SK-MEL-5 (cell line): ENCODE measurements around the gene PEX7. TPM values are rescaled to one million over a fixed set of nuclear protein-coding genes. Genes with fewer than 3 reads are reported as not detected.
"Not testable (repeated sequence)": the region's sequence is repeated elsewhere in the genome, so short reads cannot be mapped to it uniquely, and the experiment has no call there.

Experiments
- DNase-seq: peaks from one replicate; pipeline ENCODE4 v3.0.0-alpha.2; 2016; ENCODE audit warnings: low read depth, low spot score
- in situ Hi-C: cut with HindIII; loops from 2 replicates; pipeline ENCODE4 v1.10.0; 2016; ENCODE audit warnings: low sequenced_read_pairs, high pct_unique_total_duplicates, low pct_unique_long_range_greater_than_20kb
- total RNA-seq: library from RNA; depleted of rRNA; stranded (reverse); fragments of >200 nt; shearing (Covaris generic); gene quantifications from 2 replicates; pipeline ENCODE4 v1.2.3, GENCODE V29; 2014

Gene PEX7
- total RNA-seq, 1 experiment from 2014 or later, result 9.6 TPM

DNA sequence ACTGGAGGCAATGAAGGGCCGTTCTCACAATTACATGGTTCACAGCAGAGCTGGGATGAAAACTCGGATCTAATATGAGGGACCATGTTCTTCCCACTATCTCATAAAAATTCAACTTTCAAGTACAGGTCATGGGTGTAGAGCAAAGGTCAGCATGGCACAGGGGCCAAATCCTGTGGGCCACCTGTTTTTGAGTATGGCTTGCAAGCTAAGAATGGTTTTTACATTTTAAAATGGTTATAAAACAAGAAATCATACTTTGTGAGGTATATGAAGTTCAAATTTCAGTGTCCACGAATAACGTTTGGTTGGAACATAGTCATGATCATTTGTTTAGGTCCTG lies 34.7 kb upstream of the PEX7 start:
- in situ Hi-C loops, result no loop called here
- DNase-seq, result no peak

DNA sequence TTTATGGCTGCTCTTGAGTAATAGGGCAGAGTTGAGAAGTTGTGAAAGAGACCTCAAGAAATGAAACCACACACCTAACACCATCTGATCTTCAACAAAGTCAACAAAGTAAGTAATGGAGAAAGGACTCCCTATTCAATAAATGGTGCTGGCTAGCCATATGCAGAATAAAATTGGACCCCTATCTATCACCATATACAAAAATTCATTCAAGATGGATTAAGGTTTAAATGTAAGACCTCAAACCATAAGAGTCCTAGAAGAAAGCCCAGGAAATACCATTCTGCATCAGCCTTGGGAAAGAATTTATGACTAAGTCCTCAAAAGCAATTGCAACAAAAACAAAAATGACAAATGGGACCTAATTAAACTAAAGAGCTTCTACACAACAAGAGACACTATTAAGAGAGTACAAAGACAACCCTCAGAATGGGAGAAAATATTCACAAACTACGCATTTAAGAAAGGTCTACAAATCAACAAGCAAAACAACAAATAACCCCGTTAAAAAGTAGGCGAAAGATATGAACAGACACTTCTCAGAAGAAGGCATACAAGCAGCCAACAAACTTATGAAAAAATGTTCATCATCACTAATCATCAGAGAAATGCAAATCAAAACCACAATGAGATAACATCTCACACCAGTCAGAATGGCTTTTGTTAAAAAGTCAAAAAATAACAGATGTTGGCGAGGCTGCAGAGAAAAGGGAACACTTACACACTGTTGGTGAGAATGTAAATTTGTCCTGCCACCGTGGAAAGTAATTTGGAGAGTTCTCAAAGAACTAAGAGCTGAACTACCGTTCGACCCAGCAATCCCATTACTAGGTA lies 34.1 kb upstream of the PEX7 start:
- in situ Hi-C loops, result no loop called here

DNA sequence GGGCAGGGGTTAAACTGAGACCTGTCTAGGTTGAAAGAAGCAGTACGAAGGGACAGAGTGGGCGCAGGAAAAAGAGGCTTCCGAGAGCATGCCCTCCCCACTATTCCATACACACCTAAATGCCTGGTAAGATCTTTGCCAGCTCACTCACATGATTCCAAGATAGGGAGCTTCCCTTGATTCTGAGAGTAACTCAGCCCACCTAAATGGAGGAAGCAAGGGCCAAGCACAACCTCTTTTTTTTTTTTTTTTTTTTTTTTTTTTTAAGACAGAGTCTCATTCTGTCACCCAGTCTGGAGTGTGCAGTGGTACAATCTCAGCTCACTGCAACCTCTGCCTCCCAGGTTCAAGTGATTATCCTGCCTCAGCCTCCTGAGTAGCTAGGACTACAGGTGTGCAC lies 33.0 kb upstream of the PEX7 start:
- in situ Hi-C loops, DNase-seq: not testable (repeated sequence)

More for the DNA sequence above, 34.1 kb upstream of the PEX7 start:
- DNase-seq, result no peak

DNA sequence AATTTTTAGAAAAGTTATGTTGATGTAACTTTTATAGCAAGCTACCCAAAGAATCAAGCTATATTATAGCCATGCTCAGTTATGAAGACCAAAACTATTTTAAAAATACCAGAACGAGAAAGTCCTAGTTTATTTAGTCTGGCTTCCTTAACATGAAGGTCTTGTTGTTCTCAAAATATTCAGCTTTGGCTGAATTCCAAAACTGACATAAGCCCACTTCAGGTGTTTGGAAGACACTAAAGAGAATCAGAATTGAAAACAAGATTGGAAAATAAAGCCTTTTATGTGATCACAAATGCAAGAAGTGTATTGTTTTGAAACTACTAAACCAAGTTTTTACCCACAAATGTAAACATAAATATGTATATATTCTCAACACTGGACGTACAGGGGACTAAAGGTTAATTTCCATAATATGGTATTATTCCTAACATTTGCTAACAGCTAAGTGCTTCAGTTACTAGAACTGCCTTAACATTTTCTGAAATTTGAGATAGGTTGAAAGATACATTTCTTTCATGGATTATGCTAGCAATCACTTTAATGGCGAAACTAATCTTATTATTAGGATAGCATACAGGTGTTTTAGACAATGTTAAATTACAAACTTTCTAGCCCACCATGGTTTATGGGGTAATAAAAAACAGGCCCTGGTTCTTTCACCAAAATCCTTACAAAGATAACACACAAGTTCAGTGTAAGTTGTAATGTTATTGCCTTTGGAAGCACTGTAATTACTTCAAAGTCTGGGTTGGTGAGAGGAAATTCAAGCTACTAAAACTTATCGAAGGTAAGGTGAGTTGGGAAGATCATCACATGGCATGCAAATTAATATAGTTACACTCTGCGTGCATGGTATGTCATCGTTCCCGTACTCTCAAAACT lies 31.7 kb upstream of the PEX7 start:
- in situ Hi-C loops, result no loop called here
- DNase-seq, result no peak

DNA sequence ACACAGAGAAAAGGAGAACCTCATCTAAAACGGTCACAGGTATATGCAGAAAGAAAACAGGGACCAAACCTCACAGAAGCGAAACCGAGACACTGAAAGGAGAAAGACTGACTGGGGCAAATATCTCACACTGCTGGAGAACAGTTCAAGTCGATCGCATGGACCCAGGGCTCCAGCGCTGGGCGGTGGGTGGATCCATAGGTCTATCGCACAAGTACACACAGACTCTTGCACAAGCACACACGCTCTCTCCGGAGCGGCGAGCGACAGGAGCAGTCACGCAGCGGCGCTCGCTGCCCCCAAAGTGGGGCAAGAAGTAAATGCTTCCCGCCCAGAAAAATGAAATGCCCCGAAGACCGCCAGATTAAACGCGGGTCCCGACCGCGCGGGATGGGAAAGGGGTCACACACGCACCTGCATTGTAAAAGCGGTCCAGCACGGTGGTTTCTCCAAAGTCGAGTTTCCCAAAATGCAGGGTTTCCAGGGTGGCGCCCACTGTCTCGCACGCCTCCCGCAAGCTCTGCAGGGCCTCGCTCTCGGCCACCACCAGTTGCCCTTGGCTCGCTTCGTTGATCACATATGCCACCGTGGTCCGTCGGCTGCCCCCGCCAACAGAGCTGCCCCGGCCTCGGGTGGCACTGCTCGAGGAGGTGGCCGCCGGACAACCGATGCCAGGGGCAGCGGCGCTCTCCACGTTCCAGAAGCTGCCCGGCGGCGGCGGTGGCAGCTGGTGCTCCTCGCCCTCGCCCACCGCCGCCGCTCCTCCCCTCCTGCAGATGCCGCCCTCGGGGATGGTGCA lies 30.9 kb upstream of the PEX7 start:
- no peak for DNase-seq
- in situ Hi-C loops, result no loop called here

DNA sequence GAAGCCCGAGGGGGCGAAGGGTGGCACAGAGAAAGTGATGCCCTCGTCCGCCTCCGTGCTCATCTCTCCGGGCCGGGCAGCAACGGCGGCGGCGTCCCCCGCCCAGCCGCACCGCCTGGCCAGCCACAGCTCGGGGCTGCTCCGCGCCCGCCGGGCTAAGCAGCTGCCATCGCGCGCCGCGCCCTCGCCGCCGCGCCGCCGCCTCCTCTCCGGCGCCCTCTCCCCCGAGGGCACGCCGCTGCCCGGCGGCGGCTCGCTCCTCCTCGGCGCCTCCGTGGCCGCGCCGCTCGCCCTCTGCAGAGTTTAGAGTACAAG lies 30.3 kb upstream of the PEX7 start:
- DNase-seq, result no peak
- in situ Hi-C loops, result no loop called here

DNA sequence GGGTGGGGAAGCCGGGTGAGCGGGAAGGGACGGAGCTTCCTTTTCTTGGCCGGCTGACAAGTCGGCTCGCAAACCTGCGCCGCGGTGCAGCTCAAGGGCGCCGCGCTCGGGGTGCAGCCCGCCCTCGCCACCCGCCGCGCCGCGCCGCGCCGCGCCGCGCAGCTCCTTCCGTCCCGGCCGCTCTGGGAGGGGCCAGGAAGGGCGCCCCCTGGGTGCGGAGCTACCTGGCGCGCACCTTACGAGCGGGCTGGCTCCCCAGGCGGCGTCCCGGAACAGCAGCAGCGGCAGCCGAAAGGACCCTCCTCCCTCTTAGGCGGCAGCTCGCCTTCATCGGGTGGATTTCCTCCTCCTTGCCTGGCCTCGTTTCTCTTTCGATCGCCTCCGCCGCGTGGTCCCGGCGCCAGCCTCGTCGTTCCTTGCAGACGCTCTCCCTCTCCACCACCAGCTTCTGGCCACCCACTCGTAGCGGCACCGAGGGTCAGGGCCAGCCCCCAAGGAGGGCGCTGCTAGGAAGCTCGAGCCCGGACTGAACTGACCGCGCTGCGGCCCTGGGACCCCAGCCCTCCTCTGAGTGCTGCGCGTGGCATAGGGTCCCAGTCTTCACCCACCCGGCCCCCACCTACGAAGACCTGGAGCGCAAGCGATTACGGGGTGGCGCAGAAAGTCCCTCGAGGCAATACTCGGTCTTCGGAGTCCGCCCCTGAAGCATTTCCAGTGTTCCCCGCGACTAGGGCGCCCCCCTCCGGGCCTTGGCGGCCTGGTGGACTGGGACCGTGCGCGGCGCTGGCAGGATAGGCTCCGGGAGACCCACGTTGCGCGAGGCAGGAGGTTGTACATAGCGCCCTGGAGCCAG lies 29.8 kb upstream of the PEX7 start, which contains the start of gene MAP3K5:
MAP3K5 (minus strand) TSS at position 68 of the 853 bp plus-strand sequence. CDS start 320 bp downstream, outside the sequence.
- DNase-seq, result peak; percentile 83
- in situ Hi-C loops, result no loop called here

DNA sequence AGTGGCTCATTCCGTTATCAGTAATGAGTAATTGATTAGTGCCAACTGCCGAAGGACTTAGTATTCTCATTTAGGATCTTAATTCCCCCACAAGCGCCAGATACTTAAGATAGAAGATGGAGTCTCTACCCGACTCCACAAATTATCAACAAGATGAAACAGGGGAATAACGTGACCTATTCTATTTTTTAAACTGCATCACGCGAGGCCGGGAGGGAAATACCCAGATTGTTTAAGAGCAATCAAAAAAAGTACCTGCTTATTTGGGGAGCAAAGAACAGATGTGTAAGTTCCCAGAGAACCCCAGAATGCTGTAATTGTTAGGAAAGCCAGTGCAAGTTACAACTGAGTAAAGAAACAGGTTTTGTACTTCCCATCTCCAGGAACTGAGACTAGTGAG lies 29.0 kb upstream of the PEX7 start:
- in situ Hi-C loops, result no loop called here
- DNase-seq, result no peak

DNA sequence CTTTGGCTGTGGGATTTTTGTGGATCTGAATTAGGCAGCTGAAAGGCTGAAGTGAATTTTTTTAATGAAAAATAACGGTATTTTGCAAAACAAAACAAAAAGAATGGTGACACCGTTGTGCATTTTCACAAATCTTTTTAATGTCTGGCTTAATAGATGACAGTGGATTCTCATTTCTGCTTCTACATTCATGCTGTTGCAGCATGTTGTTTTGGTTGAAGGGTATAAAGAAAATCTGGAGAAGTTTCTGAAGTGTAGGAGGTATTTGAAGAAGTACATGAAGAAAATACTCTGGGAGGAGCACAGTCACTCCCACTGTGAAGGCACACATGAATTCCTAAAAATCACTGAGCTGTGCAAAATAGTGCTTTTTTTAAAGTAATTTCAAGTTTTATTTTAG lies 27.0 kb upstream of the PEX7 start:
- in situ Hi-C loops, result no loop called here
- no peak for DNase-seq

DNA sequence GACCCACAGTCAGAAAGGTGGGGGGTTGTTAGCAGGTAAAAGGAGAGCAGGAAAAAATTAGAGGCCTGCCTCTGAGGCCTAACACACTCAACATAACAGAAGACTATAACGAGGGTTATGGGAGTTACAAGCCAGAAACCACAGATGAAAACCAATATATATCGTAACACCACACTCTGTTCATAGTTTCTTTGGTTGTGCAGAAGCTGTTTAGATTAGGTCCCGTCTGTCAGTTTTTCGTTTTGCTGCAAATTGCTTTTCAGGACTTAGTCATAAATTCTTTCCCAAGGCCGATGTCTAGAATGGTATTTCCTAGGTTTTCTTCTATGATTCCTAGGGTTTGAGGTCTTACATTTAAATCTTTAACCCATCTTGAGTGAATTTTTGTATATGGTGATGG lies 26.4 kb upstream of the PEX7 start:
- no peak for DNase-seq
- in situ Hi-C loops, result no loop called here

DNA sequence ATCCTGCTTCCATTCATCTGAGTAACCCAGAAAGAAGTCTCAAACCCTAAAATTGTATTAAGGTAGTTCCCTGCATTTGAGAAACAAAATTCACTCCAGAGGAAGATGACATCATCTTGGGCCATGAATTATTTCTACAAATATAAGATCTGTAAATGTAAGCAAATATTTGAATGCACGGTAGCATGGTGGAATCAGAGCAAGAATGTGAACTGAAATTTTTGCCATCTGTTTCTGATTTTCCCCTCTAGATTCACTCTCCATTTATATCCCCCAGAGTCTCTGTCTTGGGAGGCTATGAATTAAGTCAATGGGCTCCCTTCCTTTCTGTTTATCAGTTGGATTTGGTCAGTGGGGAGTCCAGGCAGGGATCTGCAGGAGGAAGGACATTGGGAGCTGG lies 24.3 kb upstream of the PEX7 start:
- no peak for DNase-seq
- in situ Hi-C loops, result no loop called here

DNA sequence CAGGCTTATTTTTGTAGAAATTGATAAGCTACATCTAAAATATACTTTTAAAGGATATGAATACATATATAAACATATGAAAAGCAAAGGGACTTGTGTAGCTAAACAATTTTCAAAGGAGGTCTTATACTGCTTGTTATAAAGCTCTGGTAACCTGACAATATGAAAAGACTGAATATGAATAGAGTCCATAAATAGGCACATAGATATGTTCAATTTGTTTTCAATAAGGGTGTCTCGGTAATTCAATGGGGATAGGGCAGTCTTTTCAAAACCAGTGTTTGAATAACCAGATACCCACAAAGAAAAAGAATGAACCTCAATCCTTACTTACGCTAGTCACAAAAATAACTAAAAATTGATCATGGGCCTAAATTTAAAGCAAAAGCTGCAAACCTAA lies 20.8 kb upstream of the PEX7 start:
- in situ Hi-C loops, result no loop called here
- no peak for DNase-seq

DNA sequence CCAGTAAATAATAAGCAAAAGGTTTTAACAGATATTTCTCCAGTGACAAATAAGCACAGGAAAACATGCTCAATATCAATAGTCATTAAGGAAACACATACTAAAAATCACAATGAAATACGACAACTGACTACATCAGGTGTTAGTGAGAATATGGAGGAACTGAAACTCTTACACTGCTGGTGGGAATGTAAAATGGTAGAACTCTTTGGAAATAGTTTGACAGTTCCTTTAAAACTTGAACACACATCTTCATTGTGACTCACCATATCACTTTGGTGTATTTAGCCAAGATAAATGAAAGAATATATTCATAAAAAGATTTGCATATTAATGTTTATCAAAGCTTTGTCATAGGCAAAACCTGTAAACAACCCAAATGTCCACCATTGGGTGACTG lies 18.8 kb upstream of the PEX7 start:
- no peak for DNase-seq
- in situ Hi-C loops, result no loop called here

DNA sequence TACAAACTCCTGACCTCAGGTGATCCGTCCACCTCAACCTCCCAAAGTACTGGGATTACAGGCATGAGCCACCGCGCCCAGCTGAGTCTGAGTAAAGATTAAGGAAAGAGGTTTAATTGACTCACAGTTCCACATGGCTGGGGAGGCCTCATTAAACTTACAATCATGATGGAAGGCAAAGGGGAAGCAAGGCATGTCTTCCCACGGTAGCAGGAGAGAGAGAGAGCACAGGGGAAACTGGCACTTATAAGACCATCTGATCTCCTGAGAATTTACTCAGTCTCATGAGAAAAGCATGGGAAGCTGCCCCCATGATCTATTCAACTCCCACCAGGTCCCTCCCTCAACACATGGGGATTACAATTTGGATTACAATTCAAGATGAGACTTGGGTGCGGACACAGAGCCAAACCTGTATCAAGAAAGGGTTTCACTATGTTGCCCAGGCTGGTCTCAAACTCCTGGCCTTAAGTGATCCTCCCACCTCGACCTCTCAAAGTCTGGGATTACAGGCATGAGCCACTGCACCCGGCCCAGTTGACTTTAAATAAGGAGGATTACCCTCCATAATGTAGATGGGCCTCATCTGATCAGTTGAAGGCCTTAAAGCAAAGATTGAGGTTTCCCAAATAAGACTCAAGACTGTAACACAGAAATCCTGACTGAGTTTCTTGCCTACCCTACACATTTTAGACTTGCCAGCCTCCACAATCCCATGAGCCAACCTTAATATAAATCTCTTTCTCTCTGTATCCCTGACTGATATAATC lies 13.1 kb upstream of the PEX7 start:
- in situ Hi-C loops, result no loop called here
- no peak for DNase-seq

DNA sequence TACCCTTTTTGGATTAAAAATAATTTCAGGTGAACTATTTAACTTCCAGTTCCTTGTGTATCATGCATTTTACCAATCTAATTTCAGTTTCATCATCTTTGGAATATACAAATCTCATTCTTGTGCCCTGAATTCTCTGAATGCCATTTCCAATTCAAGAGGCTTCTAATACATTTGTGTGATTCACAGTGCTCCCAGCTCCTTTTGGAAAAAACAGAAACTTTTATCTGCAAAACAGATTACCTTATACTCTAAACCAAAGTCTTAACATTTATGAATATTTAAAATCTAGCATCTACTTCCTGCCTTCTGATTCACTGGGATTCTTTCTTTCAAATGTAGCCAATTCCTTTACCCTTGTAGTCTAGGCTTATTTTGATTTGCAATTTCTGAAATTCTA lies 11.1 kb upstream of the PEX7 start:
- DNase-seq, result no peak
- in situ Hi-C loops, result no loop called here

DNA sequence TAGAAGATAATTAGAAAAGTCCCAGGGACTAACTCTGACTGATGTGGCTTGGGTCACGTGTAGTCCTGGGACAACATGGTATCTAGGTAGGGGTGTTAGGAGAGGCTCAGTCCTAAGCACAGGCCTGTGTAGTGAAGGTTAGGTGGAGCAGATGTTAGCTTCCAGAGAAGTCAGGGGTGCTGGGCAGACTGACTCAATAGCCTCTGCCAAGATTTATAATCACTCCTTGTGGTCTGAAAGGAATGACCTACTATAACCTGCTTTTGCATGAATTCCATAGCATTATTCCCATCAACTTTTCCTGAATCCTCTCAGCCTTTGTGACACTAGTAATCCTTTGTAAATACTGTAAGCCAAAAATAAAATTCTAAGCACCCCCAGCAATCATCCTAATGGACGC lies 10.2 kb upstream of the PEX7 start:
- DNase-seq, result no peak
- in situ Hi-C loops, result no loop called here

DNA sequence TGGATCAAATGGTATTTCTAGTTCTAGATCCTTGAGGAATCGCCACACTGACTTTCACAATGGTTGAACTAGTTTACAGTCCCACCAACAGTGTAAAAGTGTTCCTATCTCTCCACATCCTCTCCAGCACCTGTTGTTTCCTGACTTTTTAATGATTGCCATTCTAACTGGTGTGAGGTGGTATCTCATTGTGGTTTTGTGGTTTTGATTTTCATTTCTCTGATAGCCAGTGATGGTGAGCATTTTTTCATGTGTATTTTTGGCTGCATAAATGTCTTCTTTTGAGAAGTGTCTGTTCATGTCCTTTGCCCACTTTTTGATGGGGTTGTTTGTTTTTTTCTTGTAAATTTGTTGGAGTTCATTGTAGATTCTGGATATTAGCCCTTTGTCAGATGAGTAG lies 6.8 kb upstream of the PEX7 start:
- DNase-seq, in situ Hi-C loops: not testable (repeated sequence)
